Peyer's patch (tissue), 4 donors: ENCODE data around the gene GALNT17. TPM values are rescaled to one million over a fixed set of nuclear protein-coding genes. Genes with fewer than 3 reads are reported as not detected.

ENCODE experiments used
- DNase-seq, 3 donors: peaks; one replicate each; pipeline ENCODE4 v3.0.0-alpha.2; 2017 to 2019
- H3K27ac ChIP-seq, 4 donors: fragments of 200-600 bp; sonication (generic); one replicate each; pipeline ENCODE4 v1.5.1; 2016 to 2019
- H3K27me3 ChIP-seq, 2 donors: fragments of 200-600 bp; sonication (generic); one replicate each; pipeline ENCODE4 v1.5.1; 2019
- H3K36me3 ChIP-seq, 3 donors: fragments of 200-600 bp; sonication (generic); one replicate each; pipeline ENCODE4 v1.5.1; 2016 to 2019
- H3K4me1 ChIP-seq, 4 donors: fragments of 200-600 bp; sonication (generic); one replicate each; pipeline ENCODE4 v1.5.1; 2016 to 2019
- H3K4me3 ChIP-seq, 4 donors: fragments of 200-600 bp; sonication (generic); 1 replicate in 3 of 4; 2 replicates in 1 of 4; pipeline ENCODE4 v1.5.1; 2016 to 2019; ENCODE audit warnings: mild to moderate bottlenecking in 1 of 4
- H3K9me3 ChIP-seq, 4 donors: fragments of 200-600 bp; sonication (generic); one replicate each; pipeline ENCODE4 v1.5.1; 2016 to 2019; ENCODE audit warnings: mild to moderate bottlenecking in 1 of 4
- POLR2A ChIP-seq, 2 donors: fragments of 450-650 bp; IDR thresholded peaks; one replicate each; pipeline ENCODE4 v1.5.1; 2017; ENCODE audit warnings: antibody characterized with exemption in 2 of 2, mild to moderate bottlenecking in 2 of 2, moderate library complexity in 2 of 2
- total RNA-seq, 4 donors: library from RNA; depleted of rRNA; stranded (reverse); fragments of >200 nt; gene quantifications; one replicate each; pipeline ENCODE4 v1.1.0, GENCODE V29; 2016
- TF ChIP-seq, protein P1 (sequence below), 6 experiments: fragments of 450-650 bp in 4 of 6; fragments of 200-600 bp in 2 of 6; sonication (generic) in 1 of 6; IDR thresholded peaks; one replicate each; pipeline ENCODE4 v1.5.1; 2017 to 2019; ENCODE audit warnings: antibody characterized with exemption in 6 of 6, mild to moderate bottlenecking in 3 of 6, moderate library complexity in 1 of 6

The GALNT17 gene
- total RNA-seq, 4 donors from 2014 or later: 0.88 to 17.3 (median 2.3) TPM

DNA sequence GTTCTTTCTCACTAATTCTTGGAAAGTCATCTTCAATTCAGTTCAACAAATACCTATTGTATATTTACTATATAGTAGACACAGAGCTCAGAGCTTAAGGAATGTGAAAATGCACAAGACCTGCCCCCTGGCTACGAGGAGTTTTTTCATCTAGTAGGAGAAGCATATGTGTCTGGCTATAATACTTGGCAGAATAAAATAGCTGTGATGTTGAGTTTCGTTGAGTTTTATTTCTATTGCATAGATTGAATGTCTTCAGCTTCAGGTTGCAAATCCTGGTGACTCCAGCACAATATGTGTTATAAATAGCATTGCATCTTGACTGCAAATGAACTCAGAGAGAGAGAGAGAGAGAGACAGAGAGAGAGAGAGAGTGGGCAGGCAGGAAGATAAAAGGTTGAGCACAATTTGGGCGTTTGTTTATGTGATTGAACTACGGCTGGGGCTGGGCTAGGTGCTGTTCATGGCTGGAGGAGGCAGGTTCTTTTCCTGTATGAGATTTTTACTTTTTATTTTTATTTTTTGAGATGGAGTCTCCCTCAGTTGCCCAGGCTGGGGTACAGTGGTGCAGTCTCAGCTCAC lies 229.6 kb downstream of the GALNT17 start:
- no peak for TF ChIP-seq POLR2A (IDR thresholded peaks at IDR 0.05)
- TF ChIP-seq, protein P1, sequence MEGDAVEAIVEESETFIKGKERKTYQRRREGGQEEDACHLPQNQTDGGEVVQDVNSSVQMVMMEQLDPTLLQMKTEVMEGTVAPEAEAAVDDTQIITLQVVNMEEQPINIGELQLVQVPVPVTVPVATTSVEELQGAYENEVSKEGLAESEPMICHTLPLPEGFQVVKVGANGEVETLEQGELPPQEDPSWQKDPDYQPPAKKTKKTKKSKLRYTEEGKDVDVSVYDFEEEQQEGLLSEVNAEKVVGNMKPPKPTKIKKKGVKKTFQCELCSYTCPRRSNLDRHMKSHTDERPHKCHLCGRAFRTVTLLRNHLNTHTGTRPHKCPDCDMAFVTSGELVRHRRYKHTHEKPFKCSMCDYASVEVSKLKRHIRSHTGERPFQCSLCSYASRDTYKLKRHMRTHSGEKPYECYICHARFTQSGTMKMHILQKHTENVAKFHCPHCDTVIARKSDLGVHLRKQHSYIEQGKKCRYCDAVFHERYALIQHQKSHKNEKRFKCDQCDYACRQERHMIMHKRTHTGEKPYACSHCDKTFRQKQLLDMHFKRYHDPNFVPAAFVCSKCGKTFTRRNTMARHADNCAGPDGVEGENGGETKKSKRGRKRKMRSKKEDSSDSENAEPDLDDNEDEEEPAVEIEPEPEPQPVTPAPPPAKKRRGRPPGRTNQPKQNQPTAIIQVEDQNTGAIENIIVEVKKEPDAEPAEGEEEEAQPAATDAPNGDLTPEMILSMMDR (IDR thresholded peaks at IDR 0.05): no peak
- Histone ChIP-seq H3K27me3 (no peaks in the 10 kb centered on the region), H3K4me3 (no peak overlapping the region), H3K27ac (no peak overlapping the region), H3K4me1 (no peaks in the 10 kb centered on the region), H3K36me3 (no peaks in the 10 kb centered on the region), H3K9me3 (peaks cover 0 to 7% (median 0%) of the 10 kb centered on the region in 4 donors)
- no peak for DNase-seq

DNA sequence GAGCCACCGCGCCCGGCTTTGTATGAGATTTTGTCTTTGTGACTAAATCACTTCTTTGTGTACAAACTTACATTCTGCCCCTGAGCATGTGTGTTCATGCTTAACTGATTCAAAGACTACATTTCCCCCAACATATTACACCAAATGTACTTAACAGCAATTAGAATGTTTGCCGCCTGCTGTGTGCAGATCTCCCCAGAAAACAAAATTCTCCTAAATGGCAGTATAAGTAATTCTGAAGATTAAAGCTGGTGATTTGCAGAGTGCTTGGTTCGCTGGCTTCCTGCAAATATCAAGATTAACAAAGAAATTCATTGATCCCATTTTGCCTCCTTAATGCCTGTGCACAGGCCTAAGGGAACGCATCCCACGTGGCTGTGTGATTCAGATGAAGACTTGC lies 230.3 kb downstream of the GALNT17 start:
- H3K27ac ChIP-seq: no peak overlapping the region

DNA sequence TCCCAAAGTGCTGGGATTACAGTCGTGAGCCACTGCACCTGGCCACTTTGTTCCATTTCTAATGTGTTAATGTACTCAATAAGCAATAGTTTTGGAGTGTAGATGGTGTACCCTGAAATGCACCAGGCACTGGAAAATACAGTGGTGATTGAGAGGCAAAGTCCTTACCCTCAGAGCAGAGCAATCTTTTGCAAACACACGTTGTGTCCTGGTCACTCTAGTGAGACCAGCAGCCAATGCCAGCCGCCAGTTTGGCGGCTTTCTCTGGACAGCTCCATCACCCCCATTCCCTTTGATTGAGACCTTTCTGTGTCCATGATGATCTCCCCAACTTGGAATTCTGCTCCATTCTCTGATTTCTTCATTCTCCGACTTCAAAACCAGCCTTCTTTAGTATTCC lies 231.3 kb downstream of the GALNT17 start:
- Histone ChIP-seq H3K9me3 (peaks cover 0 to 7% (median 0%) of the 10 kb centered on the region in 4 donors), H3K36me3 (no peaks in the 10 kb centered on the region)
- TF ChIP-seq, protein P1 (IDR thresholded peaks at IDR 0.05): no peak
- TF ChIP-seq POLR2A (IDR thresholded peaks at IDR 0.05): no peak

More for the DNA sequence above, 230.3 kb downstream of the GALNT17 start:
- DNase-seq: no peak
- Histone ChIP-seq H3K36me3 (no peaks in the 10 kb centered on the region), H3K4me3 (no peak overlapping the region), H3K27me3 (no peaks in the 10 kb centered on the region), H3K9me3 (peaks cover 0 to 7% (median 0%) of the 10 kb centered on the region in 4 donors), H3K4me1 (no peaks in the 10 kb centered on the region)
- TF ChIP-seq, protein P1 (IDR thresholded peaks at IDR 0.05): no peak
- TF ChIP-seq POLR2A (IDR thresholded peaks at IDR 0.05): no peak

DNA sequence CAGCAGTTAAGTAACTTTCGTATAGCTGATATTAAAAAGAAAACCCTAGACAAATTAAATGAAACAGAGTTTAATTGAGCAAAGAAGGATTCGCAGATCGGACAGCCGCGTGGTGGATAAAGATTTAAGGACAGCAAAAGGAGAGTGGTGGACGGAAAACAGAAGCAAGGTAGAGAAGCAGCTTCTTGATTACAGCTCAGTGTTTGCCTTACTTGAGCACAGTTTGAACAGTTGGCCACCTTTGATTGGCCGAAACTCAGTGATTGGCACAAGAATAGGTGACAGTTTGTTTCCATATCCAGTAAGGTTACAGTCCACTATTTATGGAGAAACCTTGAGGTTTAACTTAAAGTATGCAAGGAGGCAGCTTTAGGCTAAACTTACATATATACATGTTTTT lies 231.7 kb downstream of the GALNT17 start:
- H3K36me3 ChIP-seq: no peaks in the 10 kb centered on the region
- TF ChIP-seq, protein P1 (IDR thresholded peaks at IDR 0.05): no peak
- no peak for TF ChIP-seq POLR2A (IDR thresholded peaks at IDR 0.05)
- no peaks in the 10 kb centered on the region for H3K4me1 ChIP-seq
- H3K27ac ChIP-seq: no peak overlapping the region
- H3K9me3 ChIP-seq: peaks cover 0 to 7% (median 0%) of the 10 kb centered on the region in 4 donors
- no peaks in the 10 kb centered on the region for H3K27me3 ChIP-seq
- no peak overlapping the region for H3K4me3 ChIP-seq
- DNase-seq: no peak

More for the DNA sequence above, 231.3 kb downstream of the GALNT17 start:
- Histone ChIP-seq H3K4me1 (no peaks in the 10 kb centered on the region), H3K4me3 (no peak overlapping the region), H3K27me3 (no peaks in the 10 kb centered on the region), H3K27ac (no peak overlapping the region)
- no peak for DNase-seq

DNA sequence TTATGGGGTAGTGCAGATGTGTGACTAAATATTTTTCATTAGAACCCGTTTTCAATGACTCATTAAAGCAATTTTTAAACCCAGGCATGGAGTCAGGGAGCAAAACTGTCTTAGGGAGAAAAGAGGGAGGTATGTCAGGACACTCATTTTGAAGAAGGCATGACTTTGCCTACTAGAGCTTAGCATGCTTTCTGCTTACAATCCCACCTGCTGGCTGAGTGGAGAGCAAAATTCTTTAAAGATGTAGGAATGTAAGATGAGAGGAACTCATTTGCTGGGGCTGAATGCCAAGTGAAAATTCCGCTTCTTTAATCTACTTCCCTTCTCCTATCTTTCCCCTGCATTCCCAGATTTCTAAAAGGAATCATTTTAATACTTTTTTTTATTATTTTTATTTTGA lies 232.6 kb downstream of the GALNT17 start:
- Histone ChIP-seq H3K9me3 (peaks cover 0 to 4% (median 0%) of the 10 kb centered on the region in 4 donors), H3K4me1 (no peaks in the 10 kb centered on the region)

More for the DNA sequence above, 232.6 kb downstream of the GALNT17 start:
- TF ChIP-seq, protein P1 (IDR thresholded peaks at IDR 0.05): no peak
- no peak for TF ChIP-seq POLR2A (IDR thresholded peaks at IDR 0.05)
- no peaks in the 10 kb centered on the region for H3K27me3 ChIP-seq
- H3K4me3 ChIP-seq: no peak overlapping the region
- H3K27ac ChIP-seq: no peak overlapping the region
- H3K36me3 ChIP-seq: no peaks in the 10 kb centered on the region
- DNase-seq: no peak
